Psoas muscle (tissue), 8 donors: ENCODE data around the gene DPF1. TPM values are rescaled to one million over a fixed set of nuclear protein-coding genes. Genes with fewer than 3 reads are reported as not detected.

Source experiments
- ATAC-seq, 4 donors: fragments of 200-7000 bp; cut with Tn5 transposase; one replicate each; pipeline ENCODE4 v1.9.1; 2020; ENCODE audit warnings: moderate library complexity in 3 of 4, mild to moderate bottlenecking in 2 of 4
- DNase-seq, 2 donors: peaks; one replicate each; pipeline ENCODE4 v3.0.0-alpha.2; 2020
- H3K27ac ChIP-seq: fragments of 200-600 bp; one replicate; pipeline ENCODE4 v1.8.0; 2022
- H3K27me3 ChIP-seq, 3 donors: fragments of 200-600 bp in 1 of 3; one replicate each; pipeline versions ENCODE4 v1.6.1 to v1.8.0; 2013 to 2022; ENCODE audit warnings: low read length in 2 of 3, mild to moderate bottlenecking in 2 of 3, moderate library complexity in 1 of 3; ENCODE audit not compliant: insufficient read depth in 3 of 3
- H3K36me3 ChIP-seq, 2 donors: fragments of 200-600 bp in 1 of 2; one replicate each; pipeline versions ENCODE4 v1.6.1 to v1.8.0; 2013 to 2022; ENCODE audit warnings: low read depth in 1 of 2, mild to moderate bottlenecking in 1 of 2, moderate library complexity in 1 of 2; ENCODE audit not compliant: insufficient read depth in 1 of 2
- H3K4me1 ChIP-seq: fragments of 200-600 bp; one replicate; pipeline ENCODE4 v1.8.0; 2022
- H3K4me3 ChIP-seq: fragments of 200-600 bp; one replicate; pipeline ENCODE4 v1.8.0; 2022; ENCODE audit warnings: mild to moderate bottlenecking
- H3K9me3 ChIP-seq: fragments of 200-600 bp; one replicate; pipeline ENCODE4 v1.8.0; 2022
- CTCF ChIP-seq: fragments of 200-600 bp; IDR thresholded peaks from one replicate; pipeline ENCODE4 v1.8.0; 2022; ENCODE audit warnings: antibody characterized with exemption
- WGBS, 3 donors: extraction: QIAGEN DNeasy Blood & Tissue Kit; methylation state at CpG; one replicate each; pipeline versions ENCODE4 v1.1.6 to v1.1.7; 2013; 5-methylcytosine and 5-hydroxymethylcytosine counted together
- intact Hi-C, 2 donors: fragments of 100-400 bp; cut with DNase I; formaldehyde crosslinking; loops; one replicate each; pipeline versions ENCODE4 v1.11.0 to v1.14.2; 2022
- polyA plus RNA-seq, 3 donors: library from polyadenylated mRNA; stranded (reverse); fragments of 200-250 nt; gene quantifications; one replicate each; pipeline ENCODE4 v1.2.3, GENCODE V29; 2013
- total RNA-seq, 4 donors: library from RNA; stranded (reverse); fragmentation: NEBNext Ultra II Directional in 2 of 4; extraction: Animal tissue kit (Norgen Biotek cat#: 25700) in 2 of 4; gene quantifications; one replicate each; pipeline versions ENCODE4 v1.2.1 to v1.2.4, GENCODE V29; 2021 to 2023
- donor health status: healthy with polysubstance abuse.
- donor health status: DM: no; HTN: no; CAD: no; lungs with moderate emphysema.
- donor health status: Bipolar disorder and iron deficiency.
- donor health status: healthy.
- donor health status: DM: yes; HTN: yes; CAD: no.
- donor health status: DM: no; HTN: no; CAD: no.
- donor health status: DM: no; HTN: no; CAD: no.
- donor health status: DM: yes; HTN: yes; CAD: no.

Gene DPF1
- total and polyA plus RNA-seq, 7 donors, result 0.07 to 0.17 (median 0.16) TPM; not detected in 4

GRCh38 chr19:38223617-38224013 is 407 bp downstream of the DPF1 start:
- WGBS, 3 donors, result 3 to 5% (median 5%) methylated on average over 12 to 13 of the region's 13 CpGs
- ATAC-seq, result no peak

DNA sequence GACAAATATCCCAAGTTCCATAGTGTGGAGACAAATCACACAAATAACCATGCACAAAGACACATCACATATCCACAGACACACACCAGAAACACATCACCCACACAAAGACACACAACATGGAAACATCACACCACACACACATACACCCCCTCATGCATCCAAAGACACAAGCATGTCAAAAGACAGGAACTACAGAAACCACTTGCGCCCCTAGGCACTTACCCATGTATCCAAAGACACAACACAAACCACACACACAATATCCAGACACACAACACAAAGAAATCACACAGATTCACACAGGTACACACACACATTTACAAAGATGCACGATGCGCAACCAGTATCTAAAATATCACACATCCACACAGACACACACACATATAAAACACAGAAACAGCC is 901 bp downstream of the DPF1 start:
- 86 to 91% (median 91%) methylated on average over 3 of the region's 3 CpGs for WGBS, 3 donors
- Histone ChIP-seq H3K4me3 (no peak overlapping the region), H3K27me3 (peaks cover 0 to 78% (median 12%) of the 10 kb centered on the region in 3 donors), H3K4me1 (no peaks in the 10 kb centered on the region), H3K9me3 (no peaks in the 10 kb centered on the region), H3K27ac (no peak overlapping the region), H3K36me3 (no peaks in the 10 kb centered on the region)
- DNase-seq (no peak), ATAC-seq (no peak)
- TF ChIP-seq CTCF, result no peak
- intact Hi-C loops, result loop anchor here in 1 of 2 donors (10.0 kb wide), 1 partner anchor 78 kb away; no protein-coding TSS in a partner anchor

More at GRCh38 chr19:38223617-38224013, 407 bp downstream of the DPF1 start:
- TF ChIP-seq CTCF, result no peak
- peaks cover 0 to 83% (median 12%) of the 10 kb centered on the region in 3 donors for H3K27me3 ChIP-seq
- H3K4me3 ChIP-seq, result peak overlapping the region; percentile 61
- no peaks in the 10 kb centered on the region for H3K36me3 ChIP-seq
- H3K27ac ChIP-seq, result no peak overlapping the region
- intact Hi-C loops, result loop anchor here in 1 of 2 donors (10.0 kb wide), 1 partner anchor 79 kb away; no protein-coding TSS in a partner anchor
- H3K4me1 ChIP-seq, result no peaks in the 10 kb centered on the region
- no peak for DNase-seq
- no peaks in the 10 kb centered on the region for H3K9me3 ChIP-seq

DNA sequence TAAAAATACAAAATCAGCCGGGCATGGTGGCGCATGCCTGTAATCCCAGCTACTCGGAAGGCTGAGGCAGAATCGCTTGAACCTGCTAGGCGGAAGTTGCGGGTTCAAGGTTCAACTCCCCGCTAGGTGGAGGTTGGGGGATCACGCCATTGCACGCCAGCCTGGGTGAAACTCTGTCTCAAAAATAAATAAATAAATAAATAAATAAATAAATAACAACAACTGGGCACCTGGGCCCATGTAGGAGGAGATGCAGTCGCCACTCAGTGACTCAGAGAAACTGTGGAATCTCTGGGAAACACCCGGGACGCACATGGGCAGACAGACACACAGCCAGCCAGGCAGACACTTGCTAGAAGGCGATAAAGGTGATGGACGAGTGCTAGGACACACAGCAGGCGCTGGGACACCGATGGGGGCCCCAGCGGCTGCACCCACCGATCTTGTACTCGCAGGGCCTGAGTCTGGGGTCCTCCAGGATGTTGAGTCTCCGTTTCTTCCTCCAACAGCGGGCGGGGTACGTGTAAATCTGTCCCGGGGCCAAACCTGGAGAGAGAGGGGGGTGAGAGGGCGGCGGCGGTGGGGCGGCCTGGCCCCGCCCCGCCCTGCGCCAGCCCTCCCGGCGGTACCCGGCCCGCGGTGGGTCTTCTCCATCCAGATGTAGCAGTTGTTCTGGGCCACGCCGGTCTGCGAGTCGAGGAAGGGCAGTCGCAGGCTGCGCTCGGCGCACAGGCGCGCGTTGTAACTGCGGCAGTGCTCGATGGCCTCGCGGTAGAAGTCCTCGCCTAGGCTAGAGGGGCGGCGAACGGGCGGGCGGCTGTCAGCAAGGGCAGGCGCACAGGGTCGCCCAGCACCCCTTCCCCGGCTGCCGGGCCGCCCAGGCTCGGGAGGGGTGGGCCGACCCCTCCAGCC is 1.8 kb downstream of the DPF1 start:
- no peak for TF ChIP-seq CTCF
- Histone ChIP-seq H3K36me3 (no peaks in the 10 kb centered on the region), H3K4me1 (no peaks in the 10 kb centered on the region), H3K9me3 (no peaks in the 10 kb centered on the region), H3K27me3 (peaks cover 0 to 73% (median 9%) of the 10 kb centered on the region in 3 donors), H3K27ac (no peak overlapping the region), H3K4me3 (no peak overlapping the region)
- intact Hi-C loops, result loop anchor here in 1 of 2 donors (10.0 kb wide), 1 partner anchor 77 kb away; no protein-coding TSS in a partner anchor
- ATAC-seq (no peak), DNase-seq (no peak)
- 75 to 79% (median 75%) methylated on average over 43 to 64 of the region's 64 CpGs for WGBS, 3 donors

GRCh38 chr19:38221421-38221820 is 2.6 kb downstream of the DPF1 start:
- Histone ChIP-seq H3K4me3 (no peak overlapping the region), H3K27ac (no peak overlapping the region), H3K27me3 (peaks cover 0 to 66% (median 6%) of the 10 kb centered on the region in 3 donors), H3K9me3 (no peaks in the 10 kb centered on the region), H3K36me3 (no peaks in the 10 kb centered on the region), H3K4me1 (no peaks in the 10 kb centered on the region)
- DNase-seq (no peak), ATAC-seq (no peak)
- 95 to 96% (median 95%) methylated on average over 6 of the region's 6 CpGs for WGBS, 3 donors
- intact Hi-C loops, result loop anchor here in 1 of 2 donors (10.0 kb wide), 1 partner anchor 77 kb away; no protein-coding TSS in a partner anchor
- TF ChIP-seq CTCF, result no peak
